Breast epithelium (tissue), 4 donors: ENCODE measurements around the gene ESAM. TPM values are rescaled to one million over a fixed set of nuclear protein-coding genes. Genes with fewer than 3 reads are reported as not detected.

Experiments
- DNase-seq, 2 donors: peaks; one replicate each; pipeline ENCODE4 v3.0.0-alpha.2; 2019; ENCODE audit warnings: low spot score in 2 of 2
- H3K27ac ChIP-seq, 2 donors: fragments of 200-600 bp; sonication (generic) in 1 of 2; one replicate each; pipeline ENCODE4 v1.5.1; 2016 to 2019; ENCODE audit warnings: mild to moderate bottlenecking in 1 of 2
- H3K27me3 ChIP-seq, 2 donors: fragments of 200-600 bp; sonication (generic) in 1 of 2; one replicate each; pipeline versions ENCODE4 v1.5.1 to v1.6.0; 2017 to 2019; ENCODE audit warnings: control low read depth in 1 of 2, mild to moderate bottlenecking in 1 of 2
- H3K36me3 ChIP-seq: fragments of 200-600 bp; one replicate; pipeline ENCODE4 v1.5.1; 2019
- H3K4me1 ChIP-seq, 2 donors: fragments of 200-600 bp; sonication (generic); one replicate each; pipeline ENCODE4 v1.5.1; 2016 to 2019; ENCODE audit warnings: control low read depth in 1 of 2
- H3K4me3 ChIP-seq, 3 donors: fragments of 200-600 bp; sonication (generic); 1 replicate in 2 of 3; 2 replicates in 1 of 3; pipeline ENCODE4 v1.5.1; 2016 to 2019; ENCODE audit warnings: mild to moderate bottlenecking in 3 of 3, moderate library complexity in 2 of 3
- H3K9me3 ChIP-seq, 2 donors: fragments of 200-600 bp; sonication (generic) in 1 of 2; one replicate each; pipeline ENCODE4 v1.5.1; 2016 to 2019; ENCODE audit warnings: control low read depth in 1 of 2
- CTCF ChIP-seq, 3 donors: fragments of 450-650 bp; IDR thresholded peaks; one replicate each; pipeline ENCODE4 v1.5.1; 2016 to 2017; ENCODE audit warnings: antibody characterized with exemption in 3 of 3, mild to moderate bottlenecking in 3 of 3, moderate library complexity in 3 of 3
- POLR2A ChIP-seq: fragments of 450-650 bp; IDR thresholded peaks from one replicate; pipeline ENCODE4 v1.6.1; 2016; ENCODE audit warnings: antibody characterized with exemption, mild to moderate bottlenecking, moderate library complexity
- POLR2AphosphoS5 ChIP-seq, 3 donors: sonication (generic); formaldehyde crosslinking; IDR thresholded peaks; one replicate each; pipeline ENCODE4 v1.6.1; 2017; ENCODE audit warnings: antibody characterized with exemption in 3 of 3
- intact Hi-C: fragments of 100-400 bp; cut with DNase I; formaldehyde crosslinking; loops from one replicate; pipeline ENCODE4 v1.15.1; 2023; ENCODE audit warnings: low total_unique reads
- total RNA-seq, 3 donors: library from RNA; depleted of rRNA; stranded (reverse); fragments of >200 nt; gene quantifications; one replicate each; pipeline ENCODE4 v1.1.0, GENCODE V29; 2016

The ESAM gene, protein sequence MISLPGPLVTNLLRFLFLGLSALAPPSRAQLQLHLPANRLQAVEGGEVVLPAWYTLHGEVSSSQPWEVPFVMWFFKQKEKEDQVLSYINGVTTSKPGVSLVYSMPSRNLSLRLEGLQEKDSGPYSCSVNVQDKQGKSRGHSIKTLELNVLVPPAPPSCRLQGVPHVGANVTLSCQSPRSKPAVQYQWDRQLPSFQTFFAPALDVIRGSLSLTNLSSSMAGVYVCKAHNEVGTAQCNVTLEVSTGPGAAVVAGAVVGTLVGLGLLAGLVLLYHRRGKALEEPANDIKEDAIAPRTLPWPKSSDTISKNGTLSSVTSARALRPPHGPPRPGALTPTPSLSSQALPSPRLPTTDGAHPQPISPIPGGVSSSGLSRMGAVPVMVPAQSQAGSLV
- 10 to 100 TPM; 11.6 to 38.7 (median 19.8) TPM for total RNA-seq

DNA sequence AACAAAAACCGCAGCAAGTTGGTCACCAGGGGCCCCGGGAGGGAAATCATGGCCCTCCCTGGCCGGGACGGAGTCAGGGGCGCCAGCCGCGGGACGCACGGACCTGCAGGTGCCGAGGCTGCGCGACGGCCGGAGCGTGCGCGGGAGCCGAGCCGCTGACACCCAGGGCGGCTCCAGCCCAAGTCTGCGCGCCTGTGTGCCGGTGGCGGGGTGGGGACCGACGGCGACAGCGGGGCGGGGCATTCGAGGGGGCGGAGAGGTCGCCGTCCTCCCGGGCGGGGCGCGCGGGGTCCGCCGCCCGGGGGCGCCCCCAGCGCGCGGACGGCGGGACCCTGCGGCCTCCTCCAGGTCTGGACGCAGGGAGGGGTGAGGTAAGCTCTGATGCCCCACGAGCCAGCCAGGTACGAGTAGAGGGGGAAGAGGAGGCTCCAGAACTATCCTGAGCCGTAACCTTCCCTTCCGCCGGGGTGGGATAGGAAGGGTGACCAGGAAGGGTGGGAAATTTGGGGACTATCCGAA is at the start of gene ESAM:
ESAM (minus strand) TSS at position 186 of the 519 bp plus-strand sequence; CDS start at position 50, 136 bp downstream.
- Histone ChIP-seq H3K27ac (peak within 1 kb of the TSS; percentile 60 to 85), H3K4me1 (peaks cover 0 to 8% of the 10 kb centered on the region in 2 donors), H3K36me3 (no peaks in the 10 kb centered on the region), H3K4me3 (peak within 1 kb of the TSS; percentile 52 to 66 (median 53)), H3K27me3 (peaks cover 0 to 55% of the 10 kb centered on the region in 2 donors), H3K9me3 (no peaks in the 10 kb centered on the region)
- intact Hi-C loops, result loop anchor here (10.0 kb wide), 1 partner anchor 87 kb away; the partner anchor contains the start of genes SIAE and SPA17
- no peak for TF ChIP-seq POLR2A
- TF ChIP-seq POLR2AphosphoS5 (IDR thresholded peaks at IDR 0.05), result no peak
- no peak for TF ChIP-seq CTCF (IDR thresholded peaks at IDR 0.05)
- DNase-seq, result no peak

DNA sequence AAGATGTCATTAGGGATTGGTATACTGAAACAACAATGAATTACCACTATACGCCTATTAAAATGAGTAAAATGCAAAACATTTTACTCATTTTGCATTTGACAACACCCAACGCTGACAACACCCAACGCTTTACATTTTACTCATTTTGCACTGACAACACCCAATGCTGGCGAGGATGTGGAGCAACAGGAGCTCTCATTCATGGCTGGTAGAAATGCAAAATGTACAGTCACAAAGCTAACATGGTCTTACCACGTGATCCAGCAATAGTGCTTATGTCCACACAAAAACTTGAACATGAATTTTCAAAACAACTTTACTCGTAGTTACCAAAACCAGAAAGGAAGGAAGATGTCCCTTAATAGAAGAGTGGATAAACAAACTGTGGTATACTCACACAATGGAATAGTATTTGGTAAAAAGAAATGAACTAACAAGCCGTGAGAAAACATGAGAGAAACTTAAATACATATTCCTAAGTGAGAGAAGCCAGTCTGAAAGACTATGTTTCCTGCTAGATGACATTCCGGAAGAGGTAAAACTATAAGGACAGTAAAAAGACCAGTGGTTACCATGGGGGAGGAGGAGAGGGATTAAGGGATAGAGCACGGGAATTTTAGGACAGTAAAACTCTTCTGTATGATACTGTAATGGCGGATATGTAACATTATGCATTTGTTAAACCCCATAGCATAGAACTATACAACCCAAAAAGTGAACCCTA is 49.5 kb upstream of the ESAM start:
- Histone ChIP-seq H3K36me3 (no peaks in the 10 kb centered on the region), H3K27me3 (no peaks in the 10 kb centered on the region), H3K4me1 (no peaks in the 10 kb centered on the region), H3K27ac (no peak overlapping the region), H3K9me3 (no peaks in the 10 kb centered on the region), H3K4me3 (no peak overlapping the region)
- DNase-seq, result no peak
- intact Hi-C loops, result no loop called here
- TF ChIP-seq POLR2AphosphoS5 (IDR thresholded peaks at IDR 0.05) (no peak), CTCF (IDR thresholded peaks at IDR 0.05) (no peak), POLR2A (no peak)

DNA sequence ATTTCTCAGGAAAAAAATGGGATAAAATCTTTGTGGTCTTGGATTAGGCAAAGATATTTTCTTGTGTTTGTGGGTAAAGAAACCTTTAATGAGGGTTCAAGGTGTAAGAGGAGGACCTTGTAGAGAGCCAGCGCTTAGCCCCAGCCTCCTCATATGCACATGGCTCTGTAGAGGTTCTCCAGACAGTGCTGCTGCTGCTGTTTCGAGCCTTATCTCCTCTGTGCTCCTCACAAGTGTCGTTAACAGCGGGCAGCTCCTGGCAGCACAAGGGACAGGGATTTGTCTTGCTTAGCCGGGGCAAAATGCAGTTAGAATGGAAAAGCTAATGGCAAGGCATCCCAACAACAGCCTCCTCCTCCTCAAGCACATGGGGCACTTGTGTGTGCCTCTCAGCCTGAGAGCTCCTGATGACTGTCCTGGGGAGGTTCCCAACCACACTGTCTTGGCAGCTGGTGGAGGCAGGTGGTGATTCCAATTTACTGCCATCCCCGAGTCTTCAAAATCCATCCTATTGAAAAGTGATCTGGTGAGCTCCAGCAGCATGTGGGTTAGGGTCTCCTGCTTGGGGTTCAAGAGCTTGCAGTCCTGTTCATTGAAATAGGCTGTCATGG is 45.7 kb upstream of the ESAM start:
- Histone ChIP-seq H3K27me3 (no peaks in the 10 kb centered on the region), H3K4me3 (no peak overlapping the region), H3K9me3 (no peaks in the 10 kb centered on the region), H3K36me3 (no peaks in the 10 kb centered on the region), H3K4me1 (no peaks in the 10 kb centered on the region), H3K27ac (no peak overlapping the region)
- no peak for DNase-seq
- intact Hi-C loops, result no loop called here
- TF ChIP-seq POLR2A (no peak), CTCF (IDR thresholded peaks at IDR 0.05) (no peak), POLR2AphosphoS5 (IDR thresholded peaks at IDR 0.05) (no peak)

- Histone ChIP-seq H3K27ac (no peak overlapping the region), H3K9me3 (no peaks in the 10 kb centered on the region), H3K27me3 (no peaks in the 10 kb centered on the region), H3K4me1 (no peaks in the 10 kb centered on the region), H3K4me3 (no peak overlapping the region), H3K36me3 (no peaks in the 10 kb centered on the region)
- intact Hi-C loops, result no loop called here
- DNase-seq, result no peak
- TF ChIP-seq CTCF (IDR thresholded peaks at IDR 0.05), result no peak
- no peak for TF ChIP-seq POLR2AphosphoS5 (IDR thresholded peaks at IDR 0.05)
- no peak for TF ChIP-seq POLR2A
Observed at GRCh38 chr11:124807201-124807600, 45.1 kb upstream of the ESAM start.
